CD4-positive, alpha-beta T cell treated with Interferon gamma for 1 hour (primary cell): ENCODE results near the gene BRDT.

Experiments
- DNase-seq: peaks from one replicate; pipeline ENCODE4 v3.0.0-alpha.2; 2020

The BRDT gene

GRCh38 chr1:91949356-91949699 lies at the start of gene BRDT:
Gene BRDT (plus strand): TSS chr1:91949401. CDS start chr1:91962755, 13,354 bp downstream.
- no peak for DNase-seq

GRCh38 chr1:91900562-91900961 lies 48.6 kb upstream of the BRDT start:
- no peak for DNase-seq

GRCh38 chr1:91901231-91901630 lies 48.0 kb upstream of the BRDT start:
- DNase-seq: no peak

GRCh38 chr1:91912266-91912665 lies 36.9 kb upstream of the BRDT start:
- no peak for DNase-seq

GRCh38 chr1:91913018-91913417 lies 36.2 kb upstream of the BRDT start:
- no peak for DNase-seq

GRCh38 chr1:91916046-91916445 lies 33.2 kb upstream of the BRDT start:
- no peak for DNase-seq

- DNase-seq: no peak
These were observed 32.3 kb upstream of the BRDT start for GRCh38 chr1:91916811-91917460.

GRCh38 chr1:91919962-91920361 lies 29.2 kb upstream of the BRDT start:
- no peak for DNase-seq

- DNase-seq: no peak
These were observed 25.1 kb upstream of the BRDT start for GRCh38 chr1:91924146-91924545.

GRCh38 chr1:91925644-91926435 lies 23.4 kb upstream of the BRDT start:
- DNase-seq: no peak

GRCh38 chr1:91928026-91928425 lies 21.2 kb upstream of the BRDT start:
- DNase-seq: no peak

GRCh38 chr1:91929250-91929649 lies 20.0 kb upstream of the BRDT start:
- DNase-seq: no peak

- no peak for DNase-seq
These were observed 11.6 kb upstream of the BRDT start for GRCh38 chr1:91937613-91938012.

GRCh38 chr1:91940496-91940895 lies 8.7 kb upstream of the BRDT start:
- DNase-seq: no peak

GRCh38 chr1:91944087-91944486 lies 5.1 kb upstream of the BRDT start:
- DNase-seq: no peak

- DNase-seq: no peak
These were observed 1.1 kb upstream of the BRDT start for GRCh38 chr1:91948097-91948496.

GRCh38 chr1:91948501-91949355 lies 473 bp upstream of the BRDT start:
- DNase-seq: peak; percentile 48

- no peak for DNase-seq
These were observed 3.0 kb downstream of the BRDT start for GRCh38 chr1:91952187-91952586.

- no peak for DNase-seq
These were observed 9.7 kb downstream of the BRDT start for GRCh38 chr1:91958926-91959325.

- DNase-seq: no peak
These were observed 19.1 kb downstream of the BRDT start for GRCh38 chr1:91968334-91968733.

- no peak for DNase-seq
These were observed 30.2 kb downstream of the BRDT start for GRCh38 chr1:91979383-91979782.

GRCh38 chr1:91980663-91981062 lies 31.5 kb downstream of the BRDT start:
- DNase-seq: no peak

- DNase-seq: no peak
These were observed 32.9 kb downstream of the BRDT start for GRCh38 chr1:91981996-91982609.
